Measurements from ENCODE around the gene TMF1.
A peak's percentile ranks its signal among the peaks of the same experiment; 100 is the strongest.

Gene TMF1

DNA sequence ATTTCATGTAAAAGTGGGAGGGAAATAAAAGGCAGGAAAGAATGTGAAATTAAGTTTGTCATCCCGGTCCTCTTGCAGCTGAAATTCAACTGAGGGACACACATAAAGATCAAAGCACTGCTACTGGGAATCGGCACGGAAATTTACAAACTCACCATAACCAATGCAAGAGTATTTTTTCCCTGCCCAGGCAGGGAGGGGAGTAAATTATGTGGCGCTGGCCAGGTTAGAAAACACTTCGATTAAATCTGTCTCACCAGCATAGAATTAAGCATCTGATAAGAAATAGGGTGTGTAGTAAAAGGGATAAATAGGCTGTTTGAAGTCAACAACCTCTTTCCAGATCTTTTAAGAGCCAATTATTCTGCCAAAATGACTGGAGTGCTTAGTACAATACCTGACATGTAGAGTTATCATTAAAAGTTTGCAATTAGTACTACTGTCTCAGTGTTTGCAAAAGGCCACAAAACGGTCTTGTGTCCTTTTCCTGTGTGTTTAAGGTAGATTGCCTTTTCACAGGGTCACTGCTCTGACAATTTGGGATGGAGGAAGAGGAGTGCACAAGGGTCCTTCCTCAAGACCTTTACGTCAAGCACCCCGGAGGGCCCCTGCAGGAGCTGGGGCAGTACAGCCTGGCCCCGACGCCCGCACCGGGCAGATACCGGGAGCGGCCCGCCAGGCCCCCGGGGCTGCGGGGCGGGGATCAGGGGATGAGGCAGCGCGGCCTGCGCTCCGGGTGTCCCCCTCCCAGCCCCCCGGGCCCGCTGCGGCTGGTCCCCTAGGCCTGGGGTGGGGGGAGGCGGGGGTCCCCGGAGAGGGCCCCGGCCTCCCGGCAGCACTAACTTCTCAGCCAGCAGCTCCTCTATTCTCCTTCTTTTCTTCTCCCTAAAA is 27.4 kb upstream of the TMF1 start:
- no peak for DNase-seq (ENCODE audit: low spot score)
- Histone ChIP-seq H3K27ac (peak overlapping the region; percentile 86 to 91), H3K4me3 (peak overlapping the region; percentile 93)
- TF ChIP-seq, protein P1, sequence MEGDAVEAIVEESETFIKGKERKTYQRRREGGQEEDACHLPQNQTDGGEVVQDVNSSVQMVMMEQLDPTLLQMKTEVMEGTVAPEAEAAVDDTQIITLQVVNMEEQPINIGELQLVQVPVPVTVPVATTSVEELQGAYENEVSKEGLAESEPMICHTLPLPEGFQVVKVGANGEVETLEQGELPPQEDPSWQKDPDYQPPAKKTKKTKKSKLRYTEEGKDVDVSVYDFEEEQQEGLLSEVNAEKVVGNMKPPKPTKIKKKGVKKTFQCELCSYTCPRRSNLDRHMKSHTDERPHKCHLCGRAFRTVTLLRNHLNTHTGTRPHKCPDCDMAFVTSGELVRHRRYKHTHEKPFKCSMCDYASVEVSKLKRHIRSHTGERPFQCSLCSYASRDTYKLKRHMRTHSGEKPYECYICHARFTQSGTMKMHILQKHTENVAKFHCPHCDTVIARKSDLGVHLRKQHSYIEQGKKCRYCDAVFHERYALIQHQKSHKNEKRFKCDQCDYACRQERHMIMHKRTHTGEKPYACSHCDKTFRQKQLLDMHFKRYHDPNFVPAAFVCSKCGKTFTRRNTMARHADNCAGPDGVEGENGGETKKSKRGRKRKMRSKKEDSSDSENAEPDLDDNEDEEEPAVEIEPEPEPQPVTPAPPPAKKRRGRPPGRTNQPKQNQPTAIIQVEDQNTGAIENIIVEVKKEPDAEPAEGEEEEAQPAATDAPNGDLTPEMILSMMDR (IDR thresholded peaks at IDR 0.05) = no peak

DNA sequence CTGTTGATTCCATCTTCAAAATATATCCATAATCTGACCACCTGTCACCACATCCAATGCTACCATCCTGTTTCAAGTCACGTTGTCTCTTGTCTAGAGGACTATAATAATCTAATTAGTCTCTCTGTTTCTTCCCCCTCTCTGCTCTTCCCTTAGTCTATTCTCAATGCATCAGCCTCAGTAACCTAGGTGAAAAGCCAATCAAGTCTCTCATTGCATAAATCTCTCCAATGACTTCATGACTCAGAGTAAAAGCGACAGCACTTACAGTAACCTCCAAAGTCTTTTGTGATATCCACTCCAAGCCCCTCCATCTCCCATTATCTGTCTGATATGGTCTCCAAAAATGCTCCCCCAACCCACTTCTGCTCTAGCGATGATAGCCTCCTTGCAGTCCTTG is 20.8 kb upstream of the TMF1 start:
- DNase-seq (ENCODE audit: low spot score) = no peak
- no peak overlapping the region for H3K27ac ChIP-seq
- no peak overlapping the region for H3K4me3 ChIP-seq
- TF ChIP-seq, protein P1 (IDR thresholded peaks at IDR 0.05) = no peak

DNA sequence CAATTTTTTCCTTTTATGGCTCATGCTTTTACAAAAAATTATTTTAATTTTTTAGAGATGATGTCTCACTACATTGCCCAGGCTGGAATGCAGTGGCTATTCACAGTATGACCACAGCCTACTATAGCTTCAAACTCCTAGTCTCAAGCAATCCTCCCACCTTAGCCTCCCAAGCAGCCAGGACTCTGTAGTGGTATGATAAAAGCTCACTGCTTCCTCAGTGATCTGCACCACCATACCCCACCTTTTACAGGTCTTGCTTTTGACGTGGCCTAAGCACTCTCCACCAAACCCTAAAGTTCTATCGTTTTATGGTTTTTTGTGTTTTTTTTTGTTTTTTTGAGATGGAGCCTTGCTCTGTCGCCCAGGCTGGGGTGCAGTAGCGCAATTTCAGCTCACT is 14.0 kb upstream of the TMF1 start:
- TF ChIP-seq, protein P1 (IDR thresholded peaks at IDR 0.05) = no peak
- H3K27ac ChIP-seq = no peak overlapping the region
- H3K4me3 ChIP-seq = no peak overlapping the region
- no peak for DNase-seq (ENCODE audit: low spot score)

- TF ChIP-seq, protein P1 (IDR thresholded peaks at IDR 0.05) = no peak
Observed at GRCh38 chr3:69065318-69065964, 13.3 kb upstream of the TMF1 start.

GRCh38 chr3:69063636-69064035 is 11.5 kb upstream of the TMF1 start:
- DNase-seq (ENCODE audit: low spot score) = no peak
- Histone ChIP-seq H3K27ac (no peak overlapping the region), H3K4me3 (no peak overlapping the region)
- TF ChIP-seq, protein P1 (IDR thresholded peaks at IDR 0.05) = no peak

More at GRCh38 chr3:69065318-69065964, 13.3 kb upstream of the TMF1 start:
- Histone ChIP-seq H3K27ac (no peak overlapping the region), H3K4me3 (no peak overlapping the region)
- DNase-seq (ENCODE audit: low spot score) = no peak

GRCh38 chr3:69059688-69060087 is 7.6 kb upstream of the TMF1 start:
- TF ChIP-seq, protein P1 (IDR thresholded peaks at IDR 0.05) = no peak
- Histone ChIP-seq H3K4me3 (no peak overlapping the region), H3K27ac (no peak overlapping the region)
- no peak for DNase-seq (ENCODE audit: low spot score)

GRCh38 chr3:69058947-69059224 is 6.8 kb upstream of the TMF1 start:
- no peak overlapping the region for H3K27ac ChIP-seq
- no peak overlapping the region for H3K4me3 ChIP-seq
- DNase-seq (ENCODE audit: low spot score) = no peak
- TF ChIP-seq, protein P1 (IDR thresholded peaks at IDR 0.05) = no peak

Data from coronary artery (tissue), 2 donors.